K562 (cell line): ENCODE data around the gene HTR2B. TPM values are rescaled to one million over a fixed set of nuclear protein-coding genes. Genes with fewer than 3 reads are reported as not detected.

Experiments
- ATAC-seq: fragments of 200-7000 bp; cut with Tn5 transposase; 3 replicates; pipeline ENCODE4 v1.9.1; 2020; ENCODE audit warnings: moderate library complexity
- BruUV-seq: library from RNA; stranded (reverse); fragments of 400-500 nt; replicated peaks from 2 replicates; lab custom pipeline; 2021; lab: Mats Ljungman, UMichigan
- CTCF ChIA-PET: fragments of 300-600 bp; formaldehyde crosslinking; extraction: SDS; loops from one replicate; lab custom pipeline; 2021; ENCODE audit warnings: low intra/inter-chr PET ratio; lab: Yijun Ruan, JAX
- POLR2A ChIA-PET: fragments of 300-600, 350-650 bp; sonication (Branson Sonifier 250); formaldehyde crosslinking; extraction: SDS; loops from one replicate; lab custom pipeline; 2021; ENCODE audit warnings: antibody characterized with exemption, inconsistent platforms; lab: Yijun Ruan, JAX
- DNase-seq, 4 experiments: peaks; one replicate each; pipeline versions ENCODE4 v3.0.0 to v3.0.0-alpha.2; 2011 to 2018; ENCODE audit warnings: low spot score in 3 of 4, mixed read lengths in 3 of 4; ENCODE audit errors: extremely low read depth in 1 of 4
- FAIRE-seq: peaks from 2 replicates; lab custom pipeline; 2011; peaks lifted over from hg19 to GRCh38; lab: Jason Lieb, UNC
- H2AFZ ChIP-seq: 2 replicates; pipeline ENCODE4 v1.6.0; 2011; ENCODE audit warnings: low read depth, low read length, control low read depth, inconsistent platforms
- H3K27ac ChIP-seq: fragments of 200-600 bp; 3 replicates; pipeline ENCODE4 v1.8.0; 2011; ENCODE audit warnings: low read depth, mild to moderate bottlenecking, control low read depth, inconsistent platforms, low read length, moderate library complexity, mixed read lengths; ENCODE audit errors: extremely low read depth
- H3K27me3 ChIP-seq, 2 experiments: fragments of 300-600 bp in 1 of 2; 2 replicates in 1 of 2; 3 replicates in 1 of 2; pipeline versions ENCODE4 v1.6.0 to v1.8.0; 2011; ENCODE audit warnings: inconsistent platforms in 2 of 2, low read length in 2 of 2, mild to moderate bottlenecking in 1 of 2, mixed read lengths in 1 of 2, moderate library complexity in 1 of 2; ENCODE audit not compliant: control insufficient read depth in 2 of 2, insufficient read depth in 2 of 2
- H3K36me3 ChIP-seq: fragments of 300-600 bp; 3 replicates; pipeline ENCODE4 v1.8.0; 2011; ENCODE audit warnings: mild to moderate bottlenecking, low read length, inconsistent platforms; ENCODE audit not compliant: control insufficient read depth, insufficient read depth
- H3K4me1 ChIP-seq, 2 experiments: fragments of 200-600 bp in 1 of 2; replicated peaks in 1 of 2; 2 replicates in 1 of 2; 3 replicates in 1 of 2; pipeline versions ENCODE4 v1.5.1 to v1.8.0; 2011; ENCODE audit warnings: inconsistent platforms in 2 of 2, low read length in 2 of 2, mild to moderate bottlenecking in 1 of 2, mixed read lengths in 1 of 2, moderate library complexity in 1 of 2; ENCODE audit not compliant: control insufficient read depth in 2 of 2, insufficient read depth in 2 of 2
- H3K4me2 ChIP-seq: 2 replicates; pipeline ENCODE4 v1.6.1; 2011; ENCODE audit warnings: low read length, control low read depth, inconsistent platforms, mixed read lengths; ENCODE audit not compliant: insufficient read depth
- H3K4me3 ChIP-seq: fragments of 200-600 bp; sonication (generic), shearing (Covaris generic); 2 replicates; pipeline ENCODE4 v1.5.1; 2016; ENCODE audit warnings: control low read depth, inconsistent platforms
- H3K79me2 ChIP-seq: fragments of 200-600 bp; 3 replicates; pipeline ENCODE4 v1.8.0; 2011; ENCODE audit warnings: low read length, inconsistent platforms; ENCODE audit not compliant: control insufficient read depth, insufficient read depth
- H3K9ac ChIP-seq, 2 experiments: 2 replicates each; pipeline versions ENCODE4 v1.6.0 to v1.6.1; 2011; ENCODE audit warnings: low read depth in 2 of 2, low read length in 2 of 2, control low read depth in 1 of 2, inconsistent platforms in 1 of 2, mild to moderate bottlenecking in 1 of 2, mixed read lengths in 1 of 2; ENCODE audit not compliant: insufficient read depth in 1 of 2
- H3K9me1 ChIP-seq: one replicate; pipeline ENCODE4 v1.6.0; 2011; ENCODE audit warnings: inconsistent platforms, mild to moderate bottlenecking, low read length, moderate library complexity; ENCODE audit not compliant: control insufficient read depth, insufficient read depth
- H3K9me3 ChIP-seq: replicated peaks from 2 replicates; pipeline ENCODE4 v1.5.1; 2011; ENCODE audit warnings: low read depth, low read length, inconsistent platforms; ENCODE audit not compliant: control insufficient read depth, insufficient read depth
- H4K20me1 ChIP-seq: replicated peaks from 2 replicates; pipeline ENCODE4 v1.6.1; 2011; ENCODE audit warnings: low read length, inconsistent platforms, mixed read lengths; ENCODE audit not compliant: control insufficient read depth, insufficient read depth
- DEAF1 ChIP-seq: fragments of 450-650 bp; formaldehyde crosslinking; IDR thresholded peaks from 2 replicates; pipeline ENCODE4 v1.4.0; 2020; ENCODE audit warnings: mild to moderate bottlenecking, moderate library complexity
- GATA2 ChIP-seq: sonication (generic); formaldehyde crosslinking; IDR thresholded peaks from 2 replicates; pipeline ENCODE4 v1.4.0; 2020; ENCODE audit warnings: mild to moderate bottlenecking, missing genetic modification reagents
- RAD21 ChIP-seq, 2 experiments: fragments of 250-450 bp in 1 of 2; fragments of 450-650 bp in 1 of 2; sonication (Bioruptor Pico) in 1 of 2; formaldehyde crosslinking in 1 of 2; IDR thresholded peaks in 1 of 2; conservative IDR thresholded peaks in 1 of 2; 2 replicates each; pipeline versions ENCODE4 v1.4.0 to v1.8.0; 2020 to 2022; ENCODE audit warnings: mild to moderate bottlenecking in 2 of 2, moderate library complexity in 1 of 2
- WGBS: fragments of 100-300 bp; shearing (Covaris generic); methylation state at CpG from one replicate; pipeline ENCODE4 v1.1.6; 2016; ENCODE audit warnings: low coverage, mixed read lengths; ENCODE audit not compliant: insufficient coverage; ENCODE audit errors: missing lambda C conversion rate; 5-methylcytosine and 5-hydroxymethylcytosine counted together
- in situ Hi-C: fragments of 300-500 bp; cut with MboI; formaldehyde crosslinking; loops from 4 replicates; pipeline ENCODE4 v1.15.0; 2018; ENCODE audit warnings: inconsistent platforms, mixed read lengths
- intact Hi-C: fragments of 100-400 bp; cut with micrococcal nuclease; formaldehyde crosslinking; loops from 2 replicates; pipeline ENCODE4 v1.14.2; 2022
- polyA plus RNA-seq, 8 experiments: library from polyadenylated mRNA; depleted of rRNA in 4 of 8; stranded (reverse) in 5 of 8; unstranded in 3 of 8; fragments of >200 nt; fragmentation: Nextera tagmentation in 2 of 8; fragmentation: Illumina TruSeq in 1 of 8; extraction: Ambion mirVana in 2 of 8; extraction: Trizol in 1 of 8; gene quantifications; 2 replicates each; pipeline versions ENCODE4 v1.2.1 to v1.2.3, GENCODE V29; 2011 to 2014; ENCODE audit warnings: inconsistent platforms in 1 of 8, missing spikeins in 1 of 8
- total RNA-seq, 7 experiments: library from RNA; depleted of rRNA in 6 of 7; stranded (reverse); fragments of >200 nt in 6 of 7; fragmentation: Illumina TruSeq in 2 of 7; extraction: Trizol in 2 of 7; gene quantifications; 2 replicates each; pipeline versions ENCODE4 v1.2.1 to v1.2.3, GENCODE V29; 2011 to 2021; ENCODE audit warnings: low replicate concordance in 1 of 7
- TF ChIP-seq, protein P1 (sequence below): fragments of 450-650 bp; IDR thresholded peaks from 2 replicates; pipeline ENCODE4 v1.6.1; 2016; ENCODE audit warnings: low read depth, mild to moderate bottlenecking, moderate library complexity
- TF ChIP-seq, protein P2 (sequence below), 3 experiments: IDR thresholded peaks in 2 of 3; conservative IDR thresholded peaks in 1 of 3; 2 replicates each; pipeline ENCODE4 v1.5.1; 2011 to 2012; ENCODE audit warnings: low read length in 3 of 3, mild to moderate bottlenecking in 3 of 3, control low read depth in 2 of 3, improper control_type of control experiment in 1 of 3, inconsistent platforms in 1 of 3, low read depth in 1 of 3, mixed read lengths in 1 of 3, moderate library complexity in 1 of 3; ENCODE audit not compliant: insufficient read depth in 2 of 3
- TF ChIP-seq, protein P3 (sequence below), 2 experiments: fragments of 450-650 bp; formaldehyde crosslinking in 1 of 2; IDR thresholded peaks; 2 replicates each; pipeline versions ENCODE4 v1.4.0 to v1.6.1; 2014 to 2020; ENCODE audit warnings: mild to moderate bottlenecking in 2 of 2, borderline replicate concordance in 1 of 2, low read depth in 1 of 2

The HTR2B gene
- total and polyA plus RNA-seq, 9 of the 15 experiments (the other 6 are each of a cell fraction or from before 2014, with no cell fraction given) = not detected

- no peak overlapping the region for H3K9ac ChIP-seq
- no peaks in the 10 kb centered on the region for H3K4me1 ChIP-seq
- ATAC-seq (peak; percentile 89), FAIRE-seq (peak; percentile 75), DNase-seq (peak; percentile 12 to 41 (median 16))
- BruUV-seq = no TSS peak
- no peak overlapping the region for H3K4me2 ChIP-seq
- no peaks in the 10 kb centered on the region for H3K9me3 ChIP-seq
- H3K79me2 ChIP-seq = peaks cover 3% of the 10 kb centered on the region; the same call in 2 of the 3 replicates
- H3K27me3 ChIP-seq = no peaks in the 10 kb centered on the region
- ChIA-PET CTCF (interaction anchor here (1.4 to 1.6 kb wide), 3 partner anchors 89 to 348 kb away, joined by 3 to 8 read pairs (median 7); no protein-coding TSS in a partner anchor), POLR2A (interaction anchor here (2.0 kb wide), 1 partner anchor 349 kb away, joined by 15 read pairs; no protein-coding TSS in a partner anchor)
- no peaks in the 10 kb centered on the region for H3K9me1 ChIP-seq
- no peaks in the 10 kb centered on the region; the same call in 1 of the 2 replicates for H4K20me1 ChIP-seq
- in situ Hi-C loops = loop anchor here (10.0 kb wide), 1 partner anchor 351 kb away; no protein-coding TSS in a partner anchor
- no peak overlapping the region for H2AFZ ChIP-seq
- peaks cover 54% of the 10 kb centered on the region for H3K36me3 ChIP-seq
- no peak overlapping the region for H3K4me3 ChIP-seq
- intact Hi-C loops = loop anchor here (2.0 to 5.0 kb wide), 3 partner anchors 88 to 348 kb away; no protein-coding TSS in a partner anchor
- 29% methylated on average over 3 of the region's 3 CpGs for WGBS
- H3K27ac ChIP-seq = no peak overlapping the region
- TF ChIP-seq, protein P1, sequence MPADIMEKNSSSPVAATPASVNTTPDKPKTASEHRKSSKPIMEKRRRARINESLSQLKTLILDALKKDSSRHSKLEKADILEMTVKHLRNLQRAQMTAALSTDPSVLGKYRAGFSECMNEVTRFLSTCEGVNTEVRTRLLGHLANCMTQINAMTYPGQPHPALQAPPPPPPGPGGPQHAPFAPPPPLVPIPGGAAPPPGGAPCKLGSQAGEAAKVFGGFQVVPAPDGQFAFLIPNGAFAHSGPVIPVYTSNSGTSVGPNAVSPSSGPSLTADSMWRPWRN = no peak
- TF ChIP-seq GATA2 (CRISPR knock-in tag) (no peak), DEAF1 (peak; percentile 40; the same call in 1 of the 2 replicates), RAD21 (CRISPR knock-in tag; conservative IDR thresholded peaks at IDR 0.05 in 1 of 2, IDR thresholded peaks at IDR 0.05 in 1 of 2) (peak; percentile 58 to 64)
- TF ChIP-seq, protein P2, sequence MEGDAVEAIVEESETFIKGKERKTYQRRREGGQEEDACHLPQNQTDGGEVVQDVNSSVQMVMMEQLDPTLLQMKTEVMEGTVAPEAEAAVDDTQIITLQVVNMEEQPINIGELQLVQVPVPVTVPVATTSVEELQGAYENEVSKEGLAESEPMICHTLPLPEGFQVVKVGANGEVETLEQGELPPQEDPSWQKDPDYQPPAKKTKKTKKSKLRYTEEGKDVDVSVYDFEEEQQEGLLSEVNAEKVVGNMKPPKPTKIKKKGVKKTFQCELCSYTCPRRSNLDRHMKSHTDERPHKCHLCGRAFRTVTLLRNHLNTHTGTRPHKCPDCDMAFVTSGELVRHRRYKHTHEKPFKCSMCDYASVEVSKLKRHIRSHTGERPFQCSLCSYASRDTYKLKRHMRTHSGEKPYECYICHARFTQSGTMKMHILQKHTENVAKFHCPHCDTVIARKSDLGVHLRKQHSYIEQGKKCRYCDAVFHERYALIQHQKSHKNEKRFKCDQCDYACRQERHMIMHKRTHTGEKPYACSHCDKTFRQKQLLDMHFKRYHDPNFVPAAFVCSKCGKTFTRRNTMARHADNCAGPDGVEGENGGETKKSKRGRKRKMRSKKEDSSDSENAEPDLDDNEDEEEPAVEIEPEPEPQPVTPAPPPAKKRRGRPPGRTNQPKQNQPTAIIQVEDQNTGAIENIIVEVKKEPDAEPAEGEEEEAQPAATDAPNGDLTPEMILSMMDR (IDR thresholded peaks at IDR 0.05 in 2 of 3, conservative IDR thresholded peaks at IDR 0.05 in 1 of 3; ENCODE audit: insufficient read depth in 2 of 3, low read depth in 1 of 3, low read length in 3 of 3) = peak; percentile 41 to 69 (median 52)
- TF ChIP-seq, protein P3, sequence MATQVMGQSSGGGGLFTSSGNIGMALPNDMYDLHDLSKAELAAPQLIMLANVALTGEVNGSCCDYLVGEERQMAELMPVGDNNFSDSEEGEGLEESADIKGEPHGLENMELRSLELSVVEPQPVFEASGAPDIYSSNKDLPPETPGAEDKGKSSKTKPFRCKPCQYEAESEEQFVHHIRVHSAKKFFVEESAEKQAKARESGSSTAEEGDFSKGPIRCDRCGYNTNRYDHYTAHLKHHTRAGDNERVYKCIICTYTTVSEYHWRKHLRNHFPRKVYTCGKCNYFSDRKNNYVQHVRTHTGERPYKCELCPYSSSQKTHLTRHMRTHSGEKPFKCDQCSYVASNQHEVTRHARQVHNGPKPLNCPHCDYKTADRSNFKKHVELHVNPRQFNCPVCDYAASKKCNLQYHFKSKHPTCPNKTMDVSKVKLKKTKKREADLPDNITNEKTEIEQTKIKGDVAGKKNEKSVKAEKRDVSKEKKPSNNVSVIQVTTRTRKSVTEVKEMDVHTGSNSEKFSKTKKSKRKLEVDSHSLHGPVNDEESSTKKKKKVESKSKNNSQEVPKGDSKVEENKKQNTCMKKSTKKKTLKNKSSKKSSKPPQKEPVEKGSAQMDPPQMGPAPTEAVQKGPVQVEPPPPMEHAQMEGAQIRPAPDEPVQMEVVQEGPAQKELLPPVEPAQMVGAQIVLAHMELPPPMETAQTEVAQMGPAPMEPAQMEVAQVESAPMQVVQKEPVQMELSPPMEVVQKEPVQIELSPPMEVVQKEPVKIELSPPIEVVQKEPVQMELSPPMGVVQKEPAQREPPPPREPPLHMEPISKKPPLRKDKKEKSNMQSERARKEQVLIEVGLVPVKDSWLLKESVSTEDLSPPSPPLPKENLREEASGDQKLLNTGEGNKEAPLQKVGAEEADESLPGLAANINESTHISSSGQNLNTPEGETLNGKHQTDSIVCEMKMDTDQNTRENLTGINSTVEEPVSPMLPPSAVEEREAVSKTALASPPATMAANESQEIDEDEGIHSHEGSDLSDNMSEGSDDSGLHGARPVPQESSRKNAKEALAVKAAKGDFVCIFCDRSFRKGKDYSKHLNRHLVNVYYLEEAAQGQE (IDR thresholded peaks at IDR 0.05; ENCODE audit: borderline replicate concordance) = peak; percentile 39; the same call in 1 of the 2 replicates
- TF ChIP-seq, protein P3 (CRISPR knock-in tag; IDR thresholded peaks at IDR 0.05; ENCODE audit: low read depth) = no peak
Measured at GRCh38 chr2:231104115-231104713, 20.6 kb downstream of the HTR2B start.
